WTC11 (cell line): ENCODE data around the gene NHERF2.

Source experiments
- ELF4 ChIP-seq: sonication (generic); formaldehyde crosslinking; IDR thresholded peaks from 2 replicates; pipeline ENCODE4 v1.8.1; 2022; ENCODE audit warnings: low read depth, mild to moderate bottlenecking, moderate library complexity, missing genetic modification reagents
- KAT7 ChIP-seq: sonication (generic); formaldehyde crosslinking; IDR thresholded peaks from 2 replicates; pipeline ENCODE4 v1.8.1; 2023; ENCODE audit warnings: missing genetic modification reagents, mild to moderate bottlenecking, borderline replicate concordance
- NR1H2 ChIP-seq: sonication (generic); formaldehyde crosslinking; IDR thresholded peaks from 2 replicates; pipeline ENCODE4 v1.9.0; 2021; ENCODE audit warnings: mild to moderate bottlenecking, moderate library complexity, missing genetic modification reagents
- ZBTB21 ChIP-seq: sonication (generic); formaldehyde crosslinking; IDR thresholded peaks from 2 replicates; pipeline ENCODE4 v1.8.1; 2023; ENCODE audit warnings: mild to moderate bottlenecking, missing genetic modification reagents, borderline replicate concordance
- ZNF138 ChIP-seq: sonication (generic); formaldehyde crosslinking; conservative IDR thresholded peaks from 2 replicates; pipeline ENCODE4 v1.8.1; 2022; ENCODE audit warnings: mild to moderate bottlenecking, moderate library complexity, missing genetic modification reagents
- TF ChIP-seq, protein P1 (sequence below): sonication (generic); formaldehyde crosslinking; IDR thresholded peaks from 2 replicates; pipeline ENCODE4 v1.8.1; 2022; ENCODE audit warnings: low read depth, missing genetic modification reagents, borderline replicate concordance
- TF ChIP-seq, protein P2 (sequence below): sonication (generic); formaldehyde crosslinking; IDR thresholded peaks from 2 replicates; pipeline ENCODE4 v1.8.0; 2022; ENCODE audit warnings: mild to moderate bottlenecking, missing genetic modification reagents
- TF ChIP-seq, protein P3 (sequence below): fragments of 200-600 bp; IDR thresholded peaks from 2 replicates; pipeline ENCODE4 v1.8.0; 2022; ENCODE audit warnings: antibody characterized with exemption
- TF ChIP-seq, protein P4 (sequence below): sonication (generic); formaldehyde crosslinking; IDR thresholded peaks from 2 replicates; pipeline ENCODE4 v1.8.0; 2022; ENCODE audit warnings: mild to moderate bottlenecking, missing genetic modification reagents

DNA sequence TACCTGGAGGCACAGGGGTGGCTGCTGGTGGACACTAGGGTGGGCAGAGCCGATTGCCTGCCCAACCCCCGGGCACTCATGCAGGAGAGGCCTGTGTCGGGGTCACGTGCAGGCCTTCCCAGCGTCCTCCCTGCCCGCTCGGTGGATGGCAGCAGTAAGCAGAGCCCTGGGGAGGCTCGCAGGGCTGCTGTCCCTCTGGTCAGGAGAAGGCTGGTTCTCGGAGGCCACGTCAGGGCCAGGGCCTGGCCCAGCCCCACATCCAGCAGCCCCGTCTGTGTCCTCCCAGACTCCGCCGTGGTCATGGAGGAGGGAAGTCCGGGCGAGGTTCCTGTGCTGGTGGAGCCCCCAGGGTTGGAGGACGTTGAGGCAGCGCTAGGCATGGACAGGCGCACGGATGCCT lies 56.7 kb downstream of the NHERF2 start:
- TF ChIP-seq, protein P1, sequence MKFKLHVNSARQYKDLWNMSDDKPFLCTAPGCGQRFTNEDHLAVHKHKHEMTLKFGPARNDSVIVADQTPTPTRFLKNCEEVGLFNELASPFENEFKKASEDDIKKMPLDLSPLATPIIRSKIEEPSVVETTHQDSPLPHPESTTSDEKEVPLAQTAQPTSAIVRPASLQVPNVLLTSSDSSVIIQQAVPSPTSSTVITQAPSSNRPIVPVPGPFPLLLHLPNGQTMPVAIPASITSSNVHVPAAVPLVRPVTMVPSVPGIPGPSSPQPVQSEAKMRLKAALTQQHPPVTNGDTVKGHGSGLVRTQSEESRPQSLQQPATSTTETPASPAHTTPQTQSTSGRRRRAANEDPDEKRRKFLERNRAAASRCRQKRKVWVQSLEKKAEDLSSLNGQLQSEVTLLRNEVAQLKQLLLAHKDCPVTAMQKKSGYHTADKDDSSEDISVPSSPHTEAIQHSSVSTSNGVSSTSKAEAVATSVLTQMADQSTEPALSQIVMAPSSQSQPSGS (CRISPR knock-in tag) = no peak
- TF ChIP-seq ZNF138 (no peak), KAT7 (CRISPR knock-in tag) (no peak), ZBTB21 (no peak), NR1H2 (CRISPR knock-in tag) (no peak), ELF4 (CRISPR knock-in tag) (no peak)
- TF ChIP-seq, protein P2, sequence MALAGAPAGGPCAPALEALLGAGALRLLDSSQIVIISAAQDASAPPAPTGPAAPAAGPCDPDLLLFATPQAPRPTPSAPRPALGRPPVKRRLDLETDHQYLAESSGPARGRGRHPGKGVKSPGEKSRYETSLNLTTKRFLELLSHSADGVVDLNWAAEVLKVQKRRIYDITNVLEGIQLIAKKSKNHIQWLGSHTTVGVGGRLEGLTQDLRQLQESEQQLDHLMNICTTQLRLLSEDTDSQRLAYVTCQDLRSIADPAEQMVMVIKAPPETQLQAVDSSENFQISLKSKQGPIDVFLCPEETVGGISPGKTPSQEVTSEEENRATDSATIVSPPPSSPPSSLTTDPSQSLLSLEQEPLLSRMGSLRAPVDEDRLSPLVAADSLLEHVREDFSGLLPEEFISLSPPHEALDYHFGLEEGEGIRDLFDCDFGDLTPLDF (CRISPR knock-in tag) = no peak
- TF ChIP-seq, protein P3, sequence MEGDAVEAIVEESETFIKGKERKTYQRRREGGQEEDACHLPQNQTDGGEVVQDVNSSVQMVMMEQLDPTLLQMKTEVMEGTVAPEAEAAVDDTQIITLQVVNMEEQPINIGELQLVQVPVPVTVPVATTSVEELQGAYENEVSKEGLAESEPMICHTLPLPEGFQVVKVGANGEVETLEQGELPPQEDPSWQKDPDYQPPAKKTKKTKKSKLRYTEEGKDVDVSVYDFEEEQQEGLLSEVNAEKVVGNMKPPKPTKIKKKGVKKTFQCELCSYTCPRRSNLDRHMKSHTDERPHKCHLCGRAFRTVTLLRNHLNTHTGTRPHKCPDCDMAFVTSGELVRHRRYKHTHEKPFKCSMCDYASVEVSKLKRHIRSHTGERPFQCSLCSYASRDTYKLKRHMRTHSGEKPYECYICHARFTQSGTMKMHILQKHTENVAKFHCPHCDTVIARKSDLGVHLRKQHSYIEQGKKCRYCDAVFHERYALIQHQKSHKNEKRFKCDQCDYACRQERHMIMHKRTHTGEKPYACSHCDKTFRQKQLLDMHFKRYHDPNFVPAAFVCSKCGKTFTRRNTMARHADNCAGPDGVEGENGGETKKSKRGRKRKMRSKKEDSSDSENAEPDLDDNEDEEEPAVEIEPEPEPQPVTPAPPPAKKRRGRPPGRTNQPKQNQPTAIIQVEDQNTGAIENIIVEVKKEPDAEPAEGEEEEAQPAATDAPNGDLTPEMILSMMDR = no peak
- TF ChIP-seq, protein P4, sequence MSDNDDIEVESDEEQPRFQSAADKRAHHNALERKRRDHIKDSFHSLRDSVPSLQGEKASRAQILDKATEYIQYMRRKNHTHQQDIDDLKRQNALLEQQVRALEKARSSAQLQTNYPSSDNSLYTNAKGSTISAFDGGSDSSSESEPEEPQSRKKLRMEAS (CRISPR knock-in tag) = no peak
